Fibroblast of peridontal ligament (primary cell): ENCODE data around the gene TMEM121.

Experiments
- DNase-seq: peaks from one replicate; pipeline ENCODE4 v3.0.0-alpha.2; 2010; ENCODE audit errors: extremely low read depth

Gene TMEM121

GRCh38 chr14:105487449-105487985 is 38.9 kb upstream of the TMEM121 start:
- DNase-seq = no peak

- DNase-seq = no peak
These were observed 38.2 kb upstream of the TMEM121 start for GRCh38 chr14:105487986-105488777.

- DNase-seq = no peak
These were observed 37.4 kb upstream of the TMEM121 start for GRCh38 chr14:105488781-105489541.

GRCh38 chr14:105489542-105490266 is 36.7 kb upstream of the TMEM121 start:
- peak; percentile 73 for DNase-seq

- no peak for DNase-seq
These were observed 36.2 kb upstream of the TMEM121 start for GRCh38 chr14:105490267-105490571.

GRCh38 chr14:105490572-105491365 is 35.6 kb upstream of the TMEM121 start, which contains the start of gene TEDC1:
TEDC1 (plus strand) TSS chr14:105491246; CDS start chr14:105491376, 130 bp downstream.
- DNase-seq = peak; percentile 100

GRCh38 chr14:105491366-105491973 is 34.9 kb upstream of the TMEM121 start:
- peak; percentile 7 for DNase-seq

- DNase-seq = no peak
These were observed 34.1 kb upstream of the TMEM121 start for GRCh38 chr14:105492031-105492970.

GRCh38 chr14:105492971-105493871 is 33.2 kb upstream of the TMEM121 start:
- DNase-seq = no peak

- DNase-seq = no peak
These were observed 32.3 kb upstream of the TMEM121 start for GRCh38 chr14:105493921-105494605.

- DNase-seq = no peak
These were observed 31.8 kb upstream of the TMEM121 start for GRCh38 chr14:105494606-105494929.

GRCh38 chr14:105495101-105495989 is 31.0 kb upstream of the TMEM121 start:
- DNase-seq = no peak

- DNase-seq = no peak
These were observed 30.2 kb upstream of the TMEM121 start for GRCh38 chr14:105495990-105496830.

- DNase-seq = no peak
These were observed 29.4 kb upstream of the TMEM121 start for GRCh38 chr14:105496831-105497591.

- DNase-seq = no peak
These were observed 28.5 kb upstream of the TMEM121 start for GRCh38 chr14:105497671-105498429.
